Measurements from ENCODE around the gene SYNPR. TPM values are rescaled to one million over a fixed set of nuclear protein-coding genes. Genes with fewer than 3 reads are reported as not detected.

Gene SYNPR
- total RNA-seq, 4 donors from 2014 or later: not detected

GRCh38 chr3:63482341-63482740, 204.2 kb downstream of the SYNPR start:
- Histone ChIP-seq H3K27ac (no peak overlapping the region), H3K4me3 (no peak overlapping the region), H3K27me3 (no peaks in the 10 kb centered on the region), H3K4me1 (no peaks in the 10 kb centered on the region), H3K9me3 (no peaks in the 10 kb centered on the region), H3K36me3 (no peaks in the 10 kb centered on the region)
- 80% methylated on average over 2 of the region's 2 CpGs for WGBS
- no peak for DNase-seq (ENCODE audit: low spot score in 2 of 2)
- no peak for TF ChIP-seq POLR2A (IDR thresholded peaks at IDR 0.05)
- TF ChIP-seq EP300 (IDR thresholded peaks at IDR 0.05): no peak
- TF ChIP-seq, protein P1, sequence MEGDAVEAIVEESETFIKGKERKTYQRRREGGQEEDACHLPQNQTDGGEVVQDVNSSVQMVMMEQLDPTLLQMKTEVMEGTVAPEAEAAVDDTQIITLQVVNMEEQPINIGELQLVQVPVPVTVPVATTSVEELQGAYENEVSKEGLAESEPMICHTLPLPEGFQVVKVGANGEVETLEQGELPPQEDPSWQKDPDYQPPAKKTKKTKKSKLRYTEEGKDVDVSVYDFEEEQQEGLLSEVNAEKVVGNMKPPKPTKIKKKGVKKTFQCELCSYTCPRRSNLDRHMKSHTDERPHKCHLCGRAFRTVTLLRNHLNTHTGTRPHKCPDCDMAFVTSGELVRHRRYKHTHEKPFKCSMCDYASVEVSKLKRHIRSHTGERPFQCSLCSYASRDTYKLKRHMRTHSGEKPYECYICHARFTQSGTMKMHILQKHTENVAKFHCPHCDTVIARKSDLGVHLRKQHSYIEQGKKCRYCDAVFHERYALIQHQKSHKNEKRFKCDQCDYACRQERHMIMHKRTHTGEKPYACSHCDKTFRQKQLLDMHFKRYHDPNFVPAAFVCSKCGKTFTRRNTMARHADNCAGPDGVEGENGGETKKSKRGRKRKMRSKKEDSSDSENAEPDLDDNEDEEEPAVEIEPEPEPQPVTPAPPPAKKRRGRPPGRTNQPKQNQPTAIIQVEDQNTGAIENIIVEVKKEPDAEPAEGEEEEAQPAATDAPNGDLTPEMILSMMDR (IDR thresholded peaks at IDR 0.05): no peak

DNA sequence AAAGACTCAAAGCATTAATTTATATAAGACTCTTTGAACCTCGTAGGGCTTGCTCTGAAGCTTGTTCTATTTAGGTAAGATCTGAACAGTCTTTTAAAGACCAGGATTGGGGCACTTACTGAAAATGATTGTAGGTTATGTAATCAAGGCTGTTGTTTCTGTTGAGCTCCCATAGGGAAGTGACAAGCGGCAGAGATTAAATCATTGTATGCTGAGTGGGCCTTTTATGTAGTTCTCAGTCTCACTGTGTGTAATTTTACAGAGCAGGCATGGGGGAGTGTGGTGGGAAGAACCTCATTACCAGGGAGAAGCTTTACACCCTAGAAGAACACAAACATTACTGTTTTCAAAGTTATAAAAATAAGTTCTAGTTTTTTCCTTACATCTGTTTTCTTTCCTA, 214.4 kb downstream of the SYNPR start:
- no peak overlapping the region for H3K27ac ChIP-seq

DNA sequence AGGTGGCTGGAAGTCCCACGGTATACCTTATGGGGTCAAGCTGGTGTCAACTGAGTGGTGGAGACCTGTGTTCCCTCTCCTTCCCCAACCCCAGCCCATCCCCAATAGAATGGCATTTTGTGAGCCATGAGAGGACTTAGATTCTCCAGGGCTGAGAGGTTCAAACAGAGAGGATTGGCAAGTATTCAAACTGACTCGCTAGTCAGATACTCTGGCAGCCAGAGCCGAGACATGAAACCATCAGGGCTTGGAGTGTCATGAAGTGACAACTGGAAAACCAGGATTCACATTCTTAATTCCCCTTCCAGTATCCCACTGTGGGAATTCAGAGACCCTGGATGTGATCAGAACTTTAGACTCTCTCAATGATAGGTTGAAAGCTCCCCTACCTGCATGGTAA, 215.0 kb downstream of the SYNPR start:
- Histone ChIP-seq H3K36me3 (no peaks in the 10 kb centered on the region), H3K9me3 (no peaks in the 10 kb centered on the region), H3K4me3 (no peak overlapping the region), H3K27ac (no peak overlapping the region), H3K4me1 (no peaks in the 10 kb centered on the region), H3K27me3 (no peaks in the 10 kb centered on the region)
- TF ChIP-seq POLR2A (IDR thresholded peaks at IDR 0.05) (no peak), POLR2AphosphoS5 (IDR thresholded peaks at IDR 0.05) (no peak), EP300 (IDR thresholded peaks at IDR 0.05) (no peak)
- TF ChIP-seq, protein P1 (IDR thresholded peaks at IDR 0.05): no peak
- no peak for DNase-seq (ENCODE audit: low spot score in 2 of 2)
- 59% methylated on average over 3 of the region's 3 CpGs for WGBS

More for the DNA sequence above, 214.4 kb downstream of the SYNPR start:
- TF ChIP-seq EP300 (IDR thresholded peaks at IDR 0.05): no peak
- TF ChIP-seq POLR2AphosphoS5 (IDR thresholded peaks at IDR 0.05): no peak
- TF ChIP-seq POLR2A (IDR thresholded peaks at IDR 0.05): no peak
- TF ChIP-seq, protein P1 (IDR thresholded peaks at IDR 0.05): no peak
- Histone ChIP-seq H3K4me3 (no peak overlapping the region), H3K9me3 (no peaks in the 10 kb centered on the region), H3K27me3 (no peaks in the 10 kb centered on the region), H3K4me1 (no peaks in the 10 kb centered on the region), H3K36me3 (no peaks in the 10 kb centered on the region)
- WGBS: 64% methylated on average over 2 of the region's 2 CpGs
- DNase-seq (ENCODE audit: low spot score in 2 of 2): no peak

GRCh38 chr3:63494646-63495045, 216.5 kb downstream of the SYNPR start:
- TF ChIP-seq, protein P1 (IDR thresholded peaks at IDR 0.05): no peak
- TF ChIP-seq POLR2A (IDR thresholded peaks at IDR 0.05) (no peak), EP300 (IDR thresholded peaks at IDR 0.05) (no peak), POLR2AphosphoS5 (IDR thresholded peaks at IDR 0.05) (no peak)
- no peak overlapping the region for H3K27ac ChIP-seq

DNA sequence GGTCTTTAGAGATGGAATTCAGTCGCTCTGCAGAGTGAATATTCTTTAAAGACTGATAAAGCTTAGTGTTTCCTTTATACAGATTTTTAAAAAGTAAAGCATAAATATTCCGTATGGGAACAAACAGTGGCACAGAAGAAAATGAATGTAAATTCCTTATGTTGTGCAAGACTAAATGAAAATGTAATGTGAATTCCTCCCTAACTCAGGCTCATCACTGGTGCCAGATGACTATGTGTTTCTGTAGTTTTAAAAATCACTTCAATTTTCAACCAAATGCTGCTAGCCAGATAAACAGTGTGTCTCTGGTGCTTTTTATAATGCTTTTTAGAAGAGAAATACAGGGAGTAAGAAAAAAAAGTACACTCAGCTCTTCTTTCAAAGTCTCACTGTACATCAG, 219.5 kb downstream of the SYNPR start:
- 75% methylated on average over 2 of the region's 2 CpGs for WGBS
- H3K9me3 ChIP-seq: no peaks in the 10 kb centered on the region
- H3K27me3 ChIP-seq: no peaks in the 10 kb centered on the region
- no peak for DNase-seq (ENCODE audit: low spot score in 2 of 2)
- no peak overlapping the region for H3K27ac ChIP-seq
- no peaks in the 10 kb centered on the region for H3K4me1 ChIP-seq
- TF ChIP-seq, protein P1 (IDR thresholded peaks at IDR 0.05): no peak
- no peak for TF ChIP-seq POLR2AphosphoS5 (IDR thresholded peaks at IDR 0.05)
- no peak for TF ChIP-seq EP300 (IDR thresholded peaks at IDR 0.05)
- TF ChIP-seq POLR2A (IDR thresholded peaks at IDR 0.05): no peak
- no peaks in the 10 kb centered on the region for H3K36me3 ChIP-seq
- H3K4me3 ChIP-seq: no peak overlapping the region

More at GRCh38 chr3:63494646-63495045, 216.5 kb downstream of the SYNPR start:
- no peaks in the 10 kb centered on the region for H3K27me3 ChIP-seq
- H3K4me3 ChIP-seq: no peak overlapping the region
- H3K9me3 ChIP-seq: no peaks in the 10 kb centered on the region
- H3K36me3 ChIP-seq: no peaks in the 10 kb centered on the region
- no peaks in the 10 kb centered on the region for H3K4me1 ChIP-seq
- no peak for DNase-seq (ENCODE audit: low spot score in 2 of 2)
- WGBS: 100% methylated on average over 1 of the region's 1 CpG

Measured in suprapubic skin (tissue), 4 donors.